Measurements from ENCODE around the gene EFNB1.

- TF ChIP-seq CTCF (IDR thresholded peaks at IDR 0.05; ENCODE audit: borderline replicate concordance, extremely low read depth, low read length, poor library complexity, severe bottlenecking) (no peak), EZH2 (IDR thresholded peaks at IDR 0.05; ENCODE audit: borderline replicate concordance, low read depth, low read length, severe bottlenecking) (no peak)
Observed at GRCh38 chrX:68867458-68868112, 38.8 kb downstream of the EFNB1 start.
